GM12878 (cell line): Measurements from ENCODE around the gene PPP1R7.

ENCODE experiments used
- CTCF ChIP-seq, 3 experiments: IDR thresholded peaks in 2 of 3; conservative IDR thresholded peaks in 1 of 3; 2 replicates each; pipeline ENCODE4 v1.5.1; 2011; ENCODE audit warnings: low read depth in 3 of 3, low read length in 3 of 3, mild to moderate bottlenecking in 3 of 3, control low read depth in 2 of 3, moderate library complexity in 2 of 3, inconsistent platforms in 1 of 3, mixed read lengths in 1 of 3; ENCODE audit not compliant: control insufficient read depth in 2 of 3, insufficient read depth in 1 of 3; ENCODE audit errors: extremely low read depth in 1 of 3
- RCOR1 ChIP-seq: conservative IDR thresholded peaks from 2 replicates; pipeline ENCODE4 v1.6.1; 2012; ENCODE audit warnings: low read depth, low read length, improper control_type of control experiment
- SPI1 ChIP-seq: IDR thresholded peaks from 2 replicates; pipeline ENCODE4 v1.6.1; 2011; ENCODE audit warnings: low read depth, mild to moderate bottlenecking, low read length, moderate library complexity, borderline replicate concordance; ENCODE audit not compliant: insufficient read depth
- ZNF274 ChIP-seq: IDR thresholded peaks from one replicate; pipeline ENCODE4 v1.8.0; 2011; ENCODE audit not compliant: insufficient read length, insufficient read depth

- no peak for TF ChIP-seq RCOR1
- TF ChIP-seq CTCF (IDR thresholded peaks at IDR 0.05 in 2 of 3, conservative IDR thresholded peaks at IDR 0.05 in 1 of 3; ENCODE audit: control insufficient read depth in 2 of 3, extremely low read depth in 1 of 3, insufficient read depth in 1 of 3, low read depth in 3 of 3, low read length in 3 of 3): no peak
- no peak for TF ChIP-seq SPI1
- TF ChIP-seq ZNF274: no peak
Measured at GRCh38 chr2:241161646-241162281, 11.5 kb downstream of the PPP1R7 start.
